NCI-H128 (cell line): ENCODE measurements around the gene AMBRA1.

Source experiments
- DNase-seq: peaks from one replicate; lab custom pipeline; 2025; ENCODE audit not compliant: unreplicated experiment; lab: John Stamatoyannopoulos, UW

Gene AMBRA1

GRCh38 chr11:46574656-46575055 is 19.2 kb downstream of the AMBRA1 start:
- no peak for DNase-seq

GRCh38 chr11:46570790-46571398 is 22.9 kb downstream of the AMBRA1 start:
- DNase-seq = no peak

DNA sequence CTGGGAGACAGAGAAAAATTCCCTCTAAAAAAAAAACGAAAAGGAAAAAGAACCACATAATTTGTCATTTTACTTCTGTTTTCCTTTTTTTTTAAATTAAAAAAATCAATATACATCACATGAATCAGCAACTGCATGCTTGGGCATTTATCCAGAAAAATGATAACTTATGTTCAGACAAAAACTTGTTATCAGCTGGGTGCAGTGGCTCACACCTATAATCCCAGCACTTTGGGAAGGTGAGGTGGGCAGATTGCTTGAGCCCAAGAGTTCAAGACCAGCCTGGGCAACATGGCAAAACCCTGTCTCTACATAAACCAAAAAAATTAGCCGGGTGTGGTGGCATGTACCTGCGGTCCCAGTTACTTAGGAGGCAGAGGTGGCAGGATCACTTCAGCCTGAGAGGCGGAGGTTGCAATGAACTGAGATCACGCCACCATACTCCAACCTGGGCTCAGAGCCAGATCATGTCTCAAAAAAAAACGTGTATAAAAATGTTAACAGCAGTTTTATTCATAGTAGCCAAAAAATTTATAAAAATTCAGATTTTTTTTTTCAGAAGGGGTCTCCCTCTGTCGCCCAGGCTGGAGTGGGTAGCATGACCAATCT is 28.5 kb downstream of the AMBRA1 start:
- DNase-seq = no peak

DNA sequence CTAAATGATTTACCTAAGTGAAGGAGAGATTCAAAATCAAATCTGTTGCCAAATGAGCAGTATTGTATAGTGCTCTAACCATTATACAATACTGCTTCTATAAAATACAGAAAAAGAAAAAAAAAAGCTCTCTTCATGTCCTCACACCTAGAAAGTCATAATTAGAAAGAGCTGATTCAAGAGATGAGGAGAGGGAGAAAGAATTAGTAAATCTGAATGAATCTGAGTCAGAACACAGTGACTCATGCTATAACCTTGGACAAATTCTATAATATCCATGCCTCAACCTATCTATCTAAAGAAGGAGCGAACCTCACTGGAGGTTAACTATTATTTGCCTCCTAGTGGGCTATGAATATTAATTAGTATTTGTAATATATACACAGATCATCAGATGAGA is 29.4 kb downstream of the AMBRA1 start:
- no peak for DNase-seq

DNA sequence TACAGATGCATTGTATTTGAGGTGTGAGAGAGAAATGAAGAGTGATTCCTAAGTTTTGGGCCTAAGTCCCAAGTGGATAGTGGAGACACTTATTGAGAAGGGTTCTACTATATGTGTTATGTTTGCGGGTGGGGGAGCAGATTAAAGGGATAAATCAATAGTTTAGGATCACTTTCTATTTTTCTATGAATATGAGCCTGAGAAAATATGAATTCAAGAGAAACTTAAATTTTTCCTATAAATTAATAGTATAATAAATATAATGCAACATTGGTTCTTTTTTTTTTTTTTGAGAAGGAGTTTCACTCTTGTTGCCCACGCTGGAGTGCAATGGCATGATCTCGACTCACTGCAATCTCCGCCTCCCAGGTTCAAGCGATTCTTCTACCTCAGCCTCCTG is 31.3 kb downstream of the AMBRA1 start:
- DNase-seq = no peak

GRCh38 chr11:46560300-46560991 is 33.4 kb downstream of the AMBRA1 start:
- DNase-seq = no peak

DNA sequence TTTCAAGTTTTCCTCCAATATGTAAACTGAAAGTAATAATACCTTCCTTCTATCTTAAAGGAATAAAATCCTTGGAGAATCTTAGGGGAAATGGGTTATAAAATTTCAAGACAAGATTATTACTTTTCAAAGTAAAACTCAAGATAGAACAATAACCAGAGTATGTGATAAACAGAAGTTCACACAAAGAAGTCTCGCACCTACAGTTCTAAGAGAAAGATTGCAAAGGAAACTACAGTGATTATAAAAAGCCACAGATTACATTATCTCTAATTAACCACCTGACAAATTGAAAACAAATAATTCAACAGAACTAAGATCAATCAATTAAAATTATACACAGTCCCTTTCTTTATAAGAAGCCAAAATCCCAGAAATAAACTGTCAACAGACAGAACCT is 34.0 kb downstream of the AMBRA1 start:
- DNase-seq = no peak

DNA sequence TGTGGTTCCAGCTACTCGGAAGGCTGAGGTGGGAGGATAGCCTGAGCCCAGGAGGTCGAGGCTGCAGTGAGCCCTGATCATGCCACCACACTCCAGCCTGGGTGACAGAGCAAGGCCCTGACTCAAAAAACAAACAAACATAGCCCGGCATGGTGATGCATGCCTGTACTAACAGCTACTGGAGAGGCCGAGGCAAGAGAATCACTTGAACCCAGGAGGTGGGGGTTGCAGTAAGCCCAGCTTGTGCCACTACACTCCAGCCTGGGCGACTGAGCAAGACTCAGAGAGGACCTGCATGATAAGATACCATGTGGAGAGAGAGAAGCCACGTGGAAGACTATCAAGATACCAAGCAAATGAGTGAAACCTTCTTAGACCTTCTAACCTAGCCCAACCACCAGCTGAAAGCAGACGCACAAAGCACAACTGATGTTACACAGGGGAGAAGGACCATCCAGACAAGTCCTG is 36.1 kb downstream of the AMBRA1 start:
- no peak for DNase-seq

DNA sequence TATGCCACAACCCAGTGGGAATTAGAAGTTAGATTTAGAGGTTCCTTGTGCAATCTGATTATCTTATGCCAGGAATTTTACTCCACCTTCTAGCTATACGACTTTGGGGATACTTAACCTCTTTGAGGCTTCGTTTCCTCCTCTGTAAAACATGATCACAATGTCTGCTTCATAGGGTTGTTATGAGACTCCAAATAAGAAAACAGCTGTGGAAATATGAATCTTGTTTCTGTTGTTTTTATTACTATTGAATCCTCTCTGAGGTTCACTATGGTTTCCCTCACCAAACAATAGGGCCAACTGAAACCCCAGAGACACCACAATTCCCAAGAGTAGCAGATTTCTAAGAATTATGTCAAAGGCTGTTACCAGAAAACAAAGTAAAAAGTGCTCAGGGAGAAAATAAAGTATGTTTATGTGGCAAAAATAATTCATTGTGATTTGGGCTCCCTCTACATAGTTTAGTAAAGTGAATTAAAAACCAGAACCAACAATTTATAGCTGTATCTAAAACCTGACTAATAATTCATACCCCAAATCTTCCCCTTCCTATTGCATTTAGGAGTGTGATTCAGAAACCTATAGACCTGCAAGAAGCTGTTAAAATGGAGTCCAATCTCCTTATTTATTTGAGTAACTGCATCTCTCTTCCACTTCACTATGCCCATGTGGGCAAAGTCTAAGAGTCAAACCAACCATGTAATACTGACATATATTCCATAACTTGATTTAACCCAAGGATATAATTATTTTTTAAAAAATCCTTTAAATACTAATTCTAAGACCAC is 38.4 kb downstream of the AMBRA1 start:
- no peak for DNase-seq

- DNase-seq = no peak
These were observed 39.3 kb downstream of the AMBRA1 start for GRCh38 chr11:46554213-46555147.

- no peak for DNase-seq
These were observed 40.0 kb downstream of the AMBRA1 start for GRCh38 chr11:46553814-46554212.

DNA sequence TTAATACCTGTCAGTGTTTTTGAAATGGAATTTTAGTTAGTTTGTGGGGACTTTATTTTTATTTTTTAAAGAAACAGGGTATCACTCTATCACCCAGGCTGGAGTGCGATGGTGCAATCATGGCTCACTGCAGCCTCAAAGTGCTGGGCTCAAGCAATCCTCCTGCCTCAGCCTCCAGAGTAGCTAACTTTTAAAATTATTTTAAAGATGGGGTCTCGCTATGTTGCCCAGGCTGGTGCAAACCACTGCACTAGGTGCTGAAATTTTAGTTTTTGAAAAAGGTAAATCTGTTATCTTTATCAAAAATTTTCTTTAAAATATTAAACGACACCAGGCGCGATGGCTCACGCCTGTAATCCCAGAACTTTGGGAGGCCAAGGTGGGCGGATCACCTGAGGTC is 42.6 kb downstream of the AMBRA1 start:
- no peak for DNase-seq

DNA sequence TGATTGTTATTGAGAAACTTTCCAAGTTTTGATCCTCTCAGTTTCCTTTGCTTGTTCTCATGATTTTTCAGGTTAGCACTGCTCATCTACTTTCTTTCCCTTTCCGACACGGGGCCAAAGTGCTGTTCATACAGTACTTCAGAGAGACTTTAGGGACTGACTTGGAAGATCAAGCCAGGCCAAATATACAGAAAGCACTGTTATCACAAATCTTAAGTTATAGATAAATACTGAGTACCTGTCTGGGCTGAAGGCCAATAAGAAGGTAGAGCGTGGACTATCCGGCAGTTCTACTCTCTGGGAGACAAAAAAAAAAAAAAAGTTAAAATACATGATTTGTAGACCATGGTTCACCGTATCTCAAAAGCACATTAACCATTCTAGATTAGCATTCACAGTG is 46.2 kb downstream of the AMBRA1 start:
- no peak for DNase-seq

GRCh38 chr11:46543564-46543963 is 50.3 kb downstream of the AMBRA1 start:
- no peak for DNase-seq

DNA sequence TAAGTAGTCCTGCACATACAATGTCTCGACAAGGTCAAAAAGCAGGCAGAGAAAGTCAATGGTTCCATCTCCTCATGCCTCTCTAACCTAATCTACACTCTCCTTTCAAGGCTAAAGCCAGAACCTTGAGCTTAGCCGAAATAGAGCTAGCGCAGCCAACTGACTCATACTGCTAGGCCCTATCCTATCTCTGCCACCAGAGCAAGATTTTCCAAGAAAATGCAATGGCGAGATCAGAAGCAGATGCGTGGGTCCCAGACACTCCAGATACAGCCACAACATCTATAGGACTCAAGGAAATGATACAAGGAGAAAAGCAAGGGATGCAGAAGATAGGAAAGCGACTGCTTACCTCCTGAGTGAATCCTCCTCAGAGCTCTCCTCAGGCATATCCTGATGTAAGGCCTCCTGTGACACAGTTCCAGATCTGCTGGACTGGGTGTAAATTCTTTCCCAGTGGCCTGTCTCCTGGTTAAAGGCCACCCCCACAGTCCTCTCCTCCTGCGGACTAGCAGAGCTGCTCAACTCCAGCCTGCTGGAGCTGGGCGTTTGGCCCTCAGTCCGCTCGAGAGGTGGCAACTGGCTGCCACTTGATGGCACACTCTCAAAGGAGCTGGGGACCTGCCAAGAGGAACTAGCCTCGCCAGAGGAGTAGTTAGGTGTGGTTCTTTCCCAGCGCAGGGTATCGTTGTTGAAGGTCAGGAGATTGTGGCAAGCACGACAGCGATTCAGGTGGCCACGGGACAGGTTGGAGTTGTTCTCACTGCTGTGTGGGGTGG is 52.0 kb downstream of the AMBRA1 start:
- DNase-seq = no peak

DNA sequence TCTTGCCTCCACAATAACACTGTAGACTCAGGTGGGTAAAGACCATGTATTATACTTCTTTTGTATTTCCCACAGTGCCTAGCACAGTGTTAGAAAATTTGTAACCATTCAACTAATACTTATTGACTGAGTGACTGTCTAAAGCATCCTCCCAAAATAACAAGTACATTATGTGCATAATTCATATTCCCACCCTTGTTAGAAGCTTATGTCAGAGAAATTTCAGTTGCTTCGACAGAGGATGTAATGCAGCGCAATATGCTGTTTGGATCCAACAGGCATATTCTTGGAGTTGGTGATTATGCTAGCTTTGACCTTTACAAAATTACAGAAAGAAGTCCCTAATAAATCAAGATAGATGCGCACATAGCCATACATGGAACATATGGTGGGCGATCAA is 53.0 kb downstream of the AMBRA1 start:
- no peak for DNase-seq

DNA sequence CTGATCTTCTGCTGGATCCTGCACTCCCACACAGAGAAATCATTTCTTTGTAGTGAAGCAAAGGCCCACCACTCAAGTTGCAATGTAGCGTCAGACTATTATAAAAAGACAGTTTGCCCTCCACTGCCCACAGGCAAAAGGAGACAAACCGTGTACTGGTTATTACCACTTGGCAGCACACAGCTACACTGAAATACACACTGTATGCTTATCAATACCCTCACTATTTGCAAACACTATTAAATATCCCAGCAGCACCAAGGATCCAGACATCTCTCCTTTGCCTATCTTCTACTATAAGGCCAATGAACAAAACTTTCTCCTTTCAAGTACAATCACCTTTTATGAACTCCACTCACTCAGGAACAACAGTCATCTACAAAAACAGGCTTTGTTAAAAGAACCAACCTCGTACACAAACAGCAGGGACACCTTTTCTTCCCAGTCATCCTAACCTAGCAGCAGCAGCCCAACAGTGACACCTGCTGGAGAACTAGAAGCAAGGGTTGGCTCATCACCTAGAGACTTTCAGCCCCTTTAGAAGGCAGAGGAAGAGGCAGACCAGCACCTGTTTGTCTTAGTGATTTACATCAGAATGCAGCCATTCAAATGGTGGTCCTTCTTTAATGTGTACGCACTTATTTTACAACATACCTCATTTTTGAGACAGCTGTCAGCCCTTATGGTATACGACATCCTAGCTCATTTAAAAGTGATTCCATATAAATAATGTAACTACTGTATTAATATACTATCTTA is 56.1 kb downstream of the AMBRA1 start:
- DNase-seq = peak; percentile 80

DNA sequence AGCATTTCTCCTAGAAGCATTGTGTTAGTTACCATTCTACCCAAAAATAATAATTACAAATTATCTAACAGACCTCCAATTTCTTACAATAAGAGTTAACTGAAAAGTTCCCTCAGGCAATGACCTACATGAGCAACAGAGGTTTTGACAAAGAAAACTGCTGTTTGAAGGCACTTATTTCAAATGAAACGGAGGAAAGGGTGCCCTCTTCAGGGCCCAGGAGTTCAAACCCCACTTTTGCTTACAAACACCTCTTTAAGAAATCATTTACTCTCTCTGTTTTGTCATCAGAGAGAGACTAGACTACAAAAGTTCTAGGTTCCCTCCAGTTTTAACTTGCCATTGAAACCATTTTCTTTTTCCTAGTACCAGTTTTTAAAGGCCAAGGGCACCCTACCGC is 56.7 kb downstream of the AMBRA1 start:
- no peak for DNase-seq

DNA sequence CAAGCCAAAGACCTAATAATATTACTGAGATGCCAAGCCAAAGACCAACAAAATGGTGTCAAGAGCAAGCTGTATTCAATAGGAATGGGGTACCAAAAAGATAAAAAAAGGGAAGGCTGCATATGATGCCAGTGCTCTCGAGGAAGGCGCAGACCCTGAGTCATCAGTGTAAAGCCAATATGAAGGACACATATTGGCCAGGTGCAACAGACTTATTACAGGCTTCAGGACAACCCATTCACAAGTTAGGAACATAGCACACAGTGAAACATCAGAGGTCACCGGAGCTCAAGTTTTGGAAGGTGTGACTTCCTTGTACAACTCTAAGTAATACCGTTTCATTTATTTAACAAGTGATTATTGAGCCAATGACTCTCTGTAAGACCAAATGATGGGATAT is 58.1 kb downstream of the AMBRA1 start:
- DNase-seq = no peak
